GDM1 (cell line): ENCODE results near the gene ERGIC1.
"Not testable (repeated sequence)": the region's sequence is repeated elsewhere in the genome, so short reads cannot be mapped to it uniquely, and the experiment has no call there.

ENCODE experiments used
- DNase-seq: peaks from one replicate; lab custom pipeline; 2025; lab: John Stamatoyannopoulos, UW

The ERGIC1 gene

GRCh38 chr5:172833686-172834414 is at the start of gene ERGIC1:
Gene ERGIC1, plus strand, starts transcription at chr5:172834251. Its CDS starts 163 bp downstream, at chr5:172834414.
- DNase-seq, result peak; percentile 54

- DNase-seq, result no peak
Observed at GRCh38 chr5:172785429-172786088, 48.5 kb upstream of the ERGIC1 start.

GRCh38 chr5:172786736-172787462 is 47.2 kb upstream of the ERGIC1 start:
- DNase-seq, result no peak

GRCh38 chr5:172787538-172787937 is 46.5 kb upstream of the ERGIC1 start:
- not testable (repeated sequence) for DNase-seq

- DNase-seq, result no peak
Observed at GRCh38 chr5:172788771-172789686, 45.0 kb upstream of the ERGIC1 start.

GRCh38 chr5:172789687-172790495 is 44.2 kb upstream of the ERGIC1 start:
- DNase-seq, result no peak

GRCh38 chr5:172790496-172790889 is 43.6 kb upstream of the ERGIC1 start:
- no peak for DNase-seq

- DNase-seq, result no peak
Observed at GRCh38 chr5:172791286-172791685, 42.8 kb upstream of the ERGIC1 start.

- DNase-seq, result no peak
Observed at GRCh38 chr5:172791726-172792445, 42.2 kb upstream of the ERGIC1 start.

- no peak for DNase-seq
Observed at GRCh38 chr5:172792701-172793570, 41.1 kb upstream of the ERGIC1 start.

- peak; percentile 7 for DNase-seq
Observed at GRCh38 chr5:172793577-172794488, 40.2 kb upstream of the ERGIC1 start.

- DNase-seq, result no peak
Observed at GRCh38 chr5:172795318-172795977, 38.6 kb upstream of the ERGIC1 start.

- DNase-seq, result no peak
Observed at GRCh38 chr5:172796306-172796705, 37.7 kb upstream of the ERGIC1 start.

- DNase-seq, result no peak
Observed at GRCh38 chr5:172797771-172798191, 36.3 kb upstream of the ERGIC1 start.

- no peak for DNase-seq
Observed at GRCh38 chr5:172798422-172799215, 35.4 kb upstream of the ERGIC1 start.

GRCh38 chr5:172799416-172799815 is 34.6 kb upstream of the ERGIC1 start:
- no peak for DNase-seq

GRCh38 chr5:172800088-172800551 is 33.9 kb upstream of the ERGIC1 start:
- peak; percentile 16 for DNase-seq
